Spinal cord (tissue), 10 donors: ENCODE results near the gene USP3. TPM values are rescaled to one million over a fixed set of nuclear protein-coding genes. Genes with fewer than 3 reads are reported as not detected.

Experiments used
- DNase-seq, 6 donors: peaks; one replicate each; pipeline versions ENCODE4 v3.0.0 to v3.0.0-alpha.2; 2013 to 2015; ENCODE audit warnings: low spot score in 6 of 6, low read depth in 4 of 6
- H3K27ac ChIP-seq: one replicate; pipeline ENCODE4 v1.5.1; 2013; ENCODE audit warnings: low read depth, low read length, control low read depth
- H3K27me3 ChIP-seq: one replicate; pipeline ENCODE4 v1.6.1; 2013; ENCODE audit warnings: low read length; ENCODE audit not compliant: control insufficient read depth, insufficient read depth
- H3K36me3 ChIP-seq: one replicate; pipeline ENCODE4 v1.6.1; 2013; ENCODE audit warnings: low read length; ENCODE audit not compliant: control insufficient read depth, insufficient read depth
- H3K4me1 ChIP-seq: one replicate; pipeline ENCODE4 v1.6.1; 2013; ENCODE audit warnings: low read length; ENCODE audit not compliant: control insufficient read depth, insufficient read depth
- H3K4me3 ChIP-seq: one replicate; pipeline ENCODE4 v1.5.1; 2013; ENCODE audit warnings: low read depth, low read length, control low read depth
- H3K9me3 ChIP-seq: one replicate; pipeline ENCODE4 v1.6.1; 2013; ENCODE audit warnings: low read length; ENCODE audit not compliant: control insufficient read depth, insufficient read depth
- WGBS: methylation state at CpG from one replicate; pipeline ENCODE4 v1.1.5; 2013; ENCODE audit warnings: missing lambda C conversion rate; ENCODE audit not compliant: insufficient coverage; 5-methylcytosine and 5-hydroxymethylcytosine counted together
- long read RNA-seq, 4 donors: transcript quantifications; one replicate each; lab custom pipeline, GENCODE V29; 2026
- polyA plus RNA-seq, 2 donors: library from polyadenylated mRNA; unstranded; fragments of 120-200 nt; gene quantifications; one replicate each; pipeline ENCODE4 v1.2.1, GENCODE V29; 2013; ENCODE audit not compliant: insufficient read length in 2 of 2
- total RNA-seq, 2 donors: library from RNA; depleted of rRNA in 1 of 2; stranded (reverse); fragments of 120-200 nt in 1 of 2; fragments of >200 nt in 1 of 2; gene quantifications; one replicate each; pipeline versions ENCODE4 v1.2.3 to v1.2.4, GENCODE V29; 2013 to 2014
- donor health status: healthy.

The USP3 gene, protein sequence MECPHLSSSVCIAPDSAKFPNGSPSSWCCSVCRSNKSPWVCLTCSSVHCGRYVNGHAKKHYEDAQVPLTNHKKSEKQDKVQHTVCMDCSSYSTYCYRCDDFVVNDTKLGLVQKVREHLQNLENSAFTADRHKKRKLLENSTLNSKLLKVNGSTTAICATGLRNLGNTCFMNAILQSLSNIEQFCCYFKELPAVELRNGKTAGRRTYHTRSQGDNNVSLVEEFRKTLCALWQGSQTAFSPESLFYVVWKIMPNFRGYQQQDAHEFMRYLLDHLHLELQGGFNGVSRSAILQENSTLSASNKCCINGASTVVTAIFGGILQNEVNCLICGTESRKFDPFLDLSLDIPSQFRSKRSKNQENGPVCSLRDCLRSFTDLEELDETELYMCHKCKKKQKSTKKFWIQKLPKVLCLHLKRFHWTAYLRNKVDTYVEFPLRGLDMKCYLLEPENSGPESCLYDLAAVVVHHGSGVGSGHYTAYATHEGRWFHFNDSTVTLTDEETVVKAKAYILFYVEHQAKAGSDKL
- 10 to 100 TPM; 55.8 to 65.7 TPM for total RNA-seq
- 10 to 100 TPM; 38.1 to 44.0 TPM for polyA plus RNA-seq
- long read RNA-seq, donor 1, partial matches to known transcripts, result 0 of 4 reads
- long read RNA-seq, donor 1, other reads (novel, unspliced or antisense), result 0 of 4 reads
- long read RNA-seq, donor 2, full-length matches to known transcripts, result 4 of 4 reads
- long read RNA-seq, donor 2, partial matches to known transcripts, result 0 of 4 reads
- long read RNA-seq, donor 2, other reads (novel, unspliced or antisense), result 0 of 4 reads
- long read RNA-seq, donor 3, full-length matches to known transcripts, result 4 of 4 reads
- long read RNA-seq, donor 3, partial matches to known transcripts, result 0 of 4 reads
- long read RNA-seq, donor 3, other reads (novel, unspliced or antisense), result 0 of 4 reads
- long read RNA-seq, donor 4, full-length matches to known transcripts, result 3 of 9 reads
- long read RNA-seq, donor 4, partial matches to known transcripts, result 6 of 9 reads
- long read RNA-seq, donor 4, other reads (novel, unspliced or antisense), result 0 of 9 reads

DNA sequence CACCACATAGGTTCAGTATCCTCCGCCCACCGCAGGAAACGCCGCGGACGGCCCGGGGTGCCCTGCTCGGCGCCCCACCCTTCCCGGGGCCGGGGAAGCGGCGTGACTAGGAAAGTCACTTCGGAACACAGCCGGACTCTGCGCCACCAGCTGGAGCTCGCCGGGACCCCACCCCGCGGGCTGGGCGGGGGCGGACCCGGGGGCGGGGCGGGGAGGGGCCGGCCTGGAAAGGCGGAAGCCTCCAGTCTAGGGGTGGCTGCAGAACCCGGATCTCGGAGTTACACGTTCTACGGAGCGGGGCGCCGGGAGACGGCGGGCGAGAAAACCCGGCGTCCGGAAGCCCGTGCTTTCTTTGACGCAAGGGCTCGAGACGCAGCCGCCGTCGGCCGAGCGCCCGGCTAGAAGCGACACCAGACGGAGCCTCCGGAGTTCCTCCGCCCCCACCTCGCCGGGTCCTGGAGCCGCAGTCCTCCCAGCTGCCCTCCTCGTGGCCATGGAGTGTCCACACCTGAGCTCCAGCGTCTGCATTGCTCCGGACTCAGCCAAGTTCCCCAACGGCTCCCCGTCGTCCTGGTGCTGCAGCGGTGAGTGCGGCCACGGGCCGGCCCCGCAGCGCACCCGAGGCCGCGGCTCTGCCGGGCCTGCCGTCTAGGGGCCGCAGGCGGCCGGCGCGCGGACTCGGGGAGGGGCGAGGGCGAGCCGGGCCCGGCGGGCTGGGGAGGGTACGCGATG lies at the start of gene USP3:
USP3 (plus strand) TSS at position 347 of the 732 bp plus-strand sequence; CDS start at position 494, 147 bp downstream.
- 0% methylated on average over 82 of the region's 88 CpGs for WGBS
- Histone ChIP-seq H3K27ac (peak within 1 kb of the TSS; percentile 94), H3K27me3 (no peaks in the 10 kb centered on the region), H3K4me1 (peaks cover 29% of the 10 kb centered on the region), H3K36me3 (no peaks in the 10 kb centered on the region), H3K9me3 (no peaks in the 10 kb centered on the region), H3K4me3 (peak within 1 kb of the TSS; percentile 88)
- peak; percentile 88 to 98 (median 94) for DNase-seq

DNA sequence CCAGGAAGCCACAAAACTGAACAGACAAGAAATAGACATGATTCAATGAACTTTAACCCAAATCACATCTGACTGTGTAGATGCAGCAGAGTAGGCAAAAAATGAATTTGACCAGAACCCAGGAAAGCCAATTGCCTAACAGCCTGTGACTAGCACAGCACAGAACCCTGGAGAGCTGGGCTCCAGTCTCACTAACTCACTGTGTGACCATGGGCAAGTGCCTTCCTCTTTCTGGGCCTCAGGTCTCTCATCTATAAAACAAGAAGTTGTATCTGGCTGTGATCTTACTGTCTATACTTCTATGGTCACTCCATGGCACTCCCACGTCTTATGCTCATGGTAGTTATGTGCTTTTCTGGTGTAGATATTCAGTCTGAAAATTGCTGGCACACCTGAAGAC lies 48.1 kb upstream of the USP3 start:
- Histone ChIP-seq H3K9me3 (no peaks in the 10 kb centered on the region), H3K27me3 (no peaks in the 10 kb centered on the region), H3K27ac (no peak overlapping the region), H3K4me3 (no peak overlapping the region), H3K4me1 (peaks cover 10% of the 10 kb centered on the region), H3K36me3 (no peaks in the 10 kb centered on the region)
- DNase-seq, result no peak
- no CpG with 5 or more reads among the region's 1 CpG for WGBS

DNA sequence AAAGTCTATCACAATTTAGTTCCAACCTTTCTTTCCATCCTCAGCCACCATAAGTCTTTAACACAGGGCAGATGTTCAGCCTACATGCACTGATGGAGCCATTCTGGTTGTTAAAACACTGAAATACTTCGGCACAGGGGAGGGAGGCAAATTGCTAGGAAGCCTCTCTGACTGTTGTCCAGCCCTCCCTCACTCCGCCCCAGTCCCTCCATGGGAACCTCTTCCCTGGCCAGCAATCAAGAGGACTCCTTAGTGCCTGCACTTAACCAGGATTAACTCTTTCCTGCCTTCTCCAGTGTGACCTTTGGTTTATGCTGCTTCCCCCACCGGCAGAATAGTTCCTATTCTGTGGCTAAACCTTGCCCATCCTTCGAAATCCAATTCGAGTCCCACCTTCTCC lies 47.0 kb upstream of the USP3 start:
- no peak overlapping the region for H3K4me3 ChIP-seq
- 24% methylated on average over 3 of the region's 5 CpGs for WGBS
- H3K9me3 ChIP-seq, result no peaks in the 10 kb centered on the region
- H3K4me1 ChIP-seq, result peaks cover 13% of the 10 kb centered on the region
- H3K27me3 ChIP-seq, result no peaks in the 10 kb centered on the region
- H3K36me3 ChIP-seq, result no peaks in the 10 kb centered on the region
- peak overlapping the region; percentile 11 for H3K27ac ChIP-seq
- DNase-seq, result peak in 2 of 6 donors; percentile 68 to 78

DNA sequence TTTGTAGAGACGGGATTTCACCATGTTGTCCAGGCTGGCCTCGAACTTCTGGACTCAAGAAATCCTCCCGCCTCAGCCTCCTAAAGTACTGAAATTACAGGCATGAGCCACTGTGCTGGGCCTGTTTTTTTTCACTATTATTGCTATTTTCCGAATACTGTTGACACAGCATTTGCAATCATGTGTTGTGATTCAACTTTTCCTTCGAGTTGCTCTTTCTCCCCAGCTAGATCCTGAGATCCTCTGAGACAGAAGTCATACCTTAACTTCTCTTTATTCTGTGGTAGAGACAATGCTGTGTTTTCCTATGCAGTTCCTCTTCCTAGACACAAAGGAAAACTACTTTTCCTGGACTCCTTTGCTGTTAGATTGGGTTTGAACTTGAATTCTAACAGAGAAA lies 46.4 kb upstream of the USP3 start:
- 93% methylated on average over 2 of the region's 5 CpGs for WGBS
- Histone ChIP-seq H3K9me3 (no peaks in the 10 kb centered on the region), H3K36me3 (no peaks in the 10 kb centered on the region), H3K4me3 (no peak overlapping the region), H3K27ac (no peak overlapping the region), H3K27me3 (no peaks in the 10 kb centered on the region), H3K4me1 (peaks cover 18% of the 10 kb centered on the region)
- DNase-seq, result no peak

DNA sequence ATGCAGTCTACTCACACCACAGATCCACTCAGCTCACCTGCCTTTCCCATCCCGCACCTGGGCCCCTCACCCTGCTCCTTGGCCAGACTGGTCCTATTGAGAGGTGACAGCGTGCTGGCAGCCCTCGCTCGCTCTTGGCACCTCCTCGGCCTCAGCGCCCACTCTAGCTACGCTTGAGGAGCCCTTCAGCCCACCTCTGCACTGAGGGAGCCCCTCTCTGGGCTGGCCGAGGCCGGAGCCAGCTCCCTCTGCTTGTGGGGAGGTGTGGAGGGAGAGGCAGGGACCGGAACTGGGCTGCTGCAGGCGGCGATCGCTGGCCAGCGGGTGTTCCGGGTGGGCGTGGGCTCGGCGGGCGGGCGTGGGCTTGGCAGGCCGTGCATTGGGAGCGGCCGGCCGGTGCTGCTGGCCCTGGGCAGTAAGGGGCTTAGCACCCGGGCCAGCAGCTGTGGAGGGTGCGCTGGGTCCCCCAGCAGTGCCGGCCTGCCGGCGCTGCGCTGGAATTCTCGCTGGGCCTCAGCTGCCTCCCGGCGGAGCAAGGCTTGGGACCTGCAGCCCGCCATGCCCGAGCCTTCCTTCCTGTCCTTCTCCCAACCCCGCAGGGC lies 45.5 kb upstream of the USP3 start:
- peaks cover 27% of the 10 kb centered on the region for H3K4me1 ChIP-seq
- H3K27me3 ChIP-seq, result no peaks in the 10 kb centered on the region
- no peak for DNase-seq
- 79% methylated on average over 33 of the region's 36 CpGs for WGBS
- no peaks in the 10 kb centered on the region for H3K36me3 ChIP-seq
- no peak overlapping the region for H3K4me3 ChIP-seq
- H3K9me3 ChIP-seq, result no peaks in the 10 kb centered on the region
- no peak overlapping the region for H3K27ac ChIP-seq

DNA sequence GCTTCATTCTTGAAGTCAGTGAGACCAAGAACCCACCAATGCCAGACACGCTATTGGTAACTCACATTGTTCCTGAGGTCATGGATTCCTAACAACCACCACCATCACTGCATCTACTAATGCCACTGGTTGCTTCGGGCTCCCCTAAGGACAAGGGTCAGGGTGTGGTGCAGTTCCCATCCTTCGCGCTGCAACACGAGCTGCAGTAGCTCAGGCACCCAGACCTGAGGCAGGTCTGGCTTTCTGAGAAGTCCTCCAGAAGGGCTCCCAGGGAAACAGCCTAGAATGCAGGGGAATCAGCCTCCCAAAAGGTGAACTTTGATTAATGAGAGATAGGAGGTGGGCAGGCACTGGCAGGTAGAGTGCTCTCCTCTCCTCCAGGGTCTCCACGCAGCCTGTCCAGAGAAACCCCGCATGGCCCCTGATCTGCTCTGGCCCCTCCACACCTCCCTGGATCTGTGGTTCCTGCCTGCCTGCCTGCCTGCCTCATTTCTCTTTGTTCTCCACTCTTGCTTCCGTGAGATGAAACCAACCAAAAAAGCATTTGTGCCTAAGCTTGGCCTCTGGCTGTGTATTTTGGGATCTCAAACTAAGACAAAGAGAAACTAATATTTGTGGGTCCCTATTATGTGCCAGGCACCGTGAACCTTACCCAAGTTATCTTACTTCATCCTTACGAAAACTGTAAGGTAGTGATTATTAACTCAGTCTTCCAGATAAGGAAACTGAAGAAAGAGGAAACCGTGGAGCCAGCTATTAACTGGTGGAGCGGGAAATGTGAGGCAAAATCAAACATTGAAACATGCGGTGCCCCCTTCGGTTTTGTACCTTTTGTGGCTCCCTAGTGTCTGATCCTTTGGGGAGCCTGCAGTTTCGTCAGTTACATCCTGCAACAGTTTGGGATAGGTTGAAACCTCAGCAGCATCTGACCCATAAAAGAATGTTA lies 43.9 kb upstream of the USP3 start:
- Histone ChIP-seq H3K27me3 (no peaks in the 10 kb centered on the region), H3K27ac (peak overlapping the region; percentile 80), H3K4me3 (no peak overlapping the region), H3K36me3 (no peaks in the 10 kb centered on the region), H3K9me3 (no peaks in the 10 kb centered on the region), H3K4me1 (peaks cover 35% of the 10 kb centered on the region)
- 78% methylated on average over 13 of the region's 15 CpGs for WGBS
- no peak for DNase-seq

DNA sequence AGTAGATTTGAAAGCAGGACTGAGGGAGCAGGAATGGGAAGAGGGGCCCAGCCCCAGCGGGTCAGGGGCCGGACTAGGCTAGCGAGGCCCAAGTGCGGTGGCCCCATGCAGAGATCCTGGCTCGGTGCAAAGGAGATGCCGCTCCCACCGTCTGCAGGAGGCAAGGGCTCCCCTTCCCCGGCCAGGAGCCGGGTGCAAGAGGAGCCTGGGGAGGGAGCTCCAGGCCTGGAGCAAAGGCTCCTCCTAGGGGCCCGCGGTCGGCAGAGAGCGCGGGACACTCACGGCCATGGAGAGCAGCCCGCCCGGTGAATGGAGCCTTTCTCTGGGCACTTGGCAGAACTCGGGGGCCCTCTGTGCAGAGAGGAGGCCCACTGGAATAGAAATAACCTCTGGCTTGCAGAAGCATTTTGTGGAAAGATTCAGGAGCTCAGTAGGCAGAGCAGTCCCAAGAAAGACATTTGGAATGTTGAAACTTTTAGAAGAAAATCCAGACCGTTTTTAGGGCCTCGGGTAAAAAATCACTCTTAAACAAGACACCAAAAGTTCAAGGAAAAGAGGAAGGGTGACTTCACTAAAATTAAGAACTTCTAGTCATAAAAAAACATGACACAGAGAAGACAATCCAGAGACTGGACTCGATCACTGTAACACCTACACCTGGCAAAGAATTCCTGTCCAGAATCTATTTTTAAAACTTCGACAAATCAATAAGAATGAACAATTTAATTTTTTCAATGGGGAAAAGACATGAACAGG lies 43.0 kb upstream of the USP3 start:
- Histone ChIP-seq H3K27ac (peak overlapping the region; percentile 80), H3K9me3 (no peaks in the 10 kb centered on the region), H3K4me3 (no peak overlapping the region), H3K36me3 (no peaks in the 10 kb centered on the region), H3K27me3 (no peaks in the 10 kb centered on the region), H3K4me1 (peaks cover 38% of the 10 kb centered on the region)
- DNase-seq, result peak in 2 of 6 donors; percentile 77 to 87
- WGBS, result 23% methylated on average over 18 of the region's 22 CpGs

DNA sequence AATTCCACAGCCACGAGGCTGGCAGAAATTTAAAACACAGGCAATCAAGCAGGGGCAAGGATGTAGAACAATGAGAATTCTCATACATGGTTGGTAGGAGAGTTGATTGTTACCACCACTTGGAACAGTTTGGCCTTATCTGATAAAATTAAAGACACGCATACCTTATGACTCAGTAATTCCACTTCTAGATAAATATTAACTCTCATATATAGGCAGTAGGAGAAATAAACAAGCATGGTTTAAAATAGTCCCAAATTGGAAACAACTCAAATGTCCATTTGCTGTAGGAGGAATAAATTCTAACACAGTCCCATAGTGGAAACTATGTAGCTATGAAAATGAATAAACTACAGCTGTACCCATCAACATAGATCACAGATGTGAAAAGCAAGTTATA lies 42.3 kb upstream of the USP3 start:
- Histone ChIP-seq H3K27me3 (no peaks in the 10 kb centered on the region), H3K27ac (peak overlapping the region; percentile 80), H3K4me1 (peaks cover 44% of the 10 kb centered on the region), H3K36me3 (no peaks in the 10 kb centered on the region), H3K9me3 (no peaks in the 10 kb centered on the region), H3K4me3 (no peak overlapping the region)
- no peak for DNase-seq
- WGBS, result no CpG with 5 or more reads among the region's 2 CpGs
